Measurements from ENCODE around the gene CARMIL3.
"Not testable (repeated sequence)": the region's sequence is repeated elsewhere in the genome, so short reads cannot be mapped to it uniquely, and the experiment has no call there.

Gene CARMIL3

DNA sequence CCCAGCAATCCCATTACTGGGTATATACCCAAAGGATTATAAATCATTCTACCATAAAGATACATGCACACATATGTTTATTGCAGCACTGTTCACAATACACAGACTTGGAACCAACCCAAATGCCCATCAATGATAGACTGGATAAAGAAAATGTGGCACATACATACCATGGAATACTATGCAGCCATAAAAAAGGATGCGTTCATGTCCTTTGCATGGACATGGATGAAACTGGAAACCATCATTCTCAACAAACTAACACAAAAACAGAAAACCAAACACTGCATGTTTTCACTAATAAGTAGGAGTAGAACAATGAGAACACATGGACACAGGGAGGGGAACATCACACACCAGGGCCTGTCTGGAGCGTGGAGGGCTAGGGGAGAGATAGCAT lies 20.5 kb upstream of the CARMIL3 start:
- H2BK12ac ChIP-seq (ENCODE audit: low read length); H2AFZ ChIP-seq (ENCODE audit: low read length); H2BK5ac ChIP-seq (ENCODE audit: low read length); H3K23ac ChIP-seq (ENCODE audit: low read depth, low read length, poor library complexity); H3K79me1 ChIP-seq (ENCODE audit: low read depth, low read length); H3K4ac ChIP-seq (ENCODE audit: low read length); H2BK120ac ChIP-seq (ENCODE audit: low read depth, low read length); H3K9me3 ChIP-seq (replicated peaks in 1 of 2; ENCODE audit: control insufficient read depth in 2 of 2, insufficient read depth in 1 of 2, low read depth in 1 of 2, low read length in 2 of 2); H3K27me3 ChIP-seq (ENCODE audit: control insufficient read depth in 3 of 3, insufficient read depth in 3 of 3, low read depth in 1 of 3, low read length in 3 of 3); H4K91ac ChIP-seq (ENCODE audit: low read depth, low read length, poor library complexity); H3K27ac ChIP-seq (replicated peaks; ENCODE audit: low read length); H3K4me2 ChIP-seq (ENCODE audit: insufficient read depth, low read length, poor library complexity, severe bottlenecking); DNase-seq (ENCODE audit: low spot score); H3K4me1 ChIP-seq (ENCODE audit: control insufficient read depth in 2 of 2, insufficient read depth in 1 of 2, low read depth in 1 of 2, low read length in 2 of 2); H3K14ac ChIP-seq (ENCODE audit: low read length); H2BK15ac ChIP-seq (ENCODE audit: low read length); H3K4me3 ChIP-seq (ENCODE audit: low read length in 2 of 2); H4K8ac ChIP-seq (ENCODE audit: low read depth, low read length); H2AK5ac ChIP-seq (ENCODE audit: low read depth, low read length); H3K18ac ChIP-seq (ENCODE audit: low read length); H3K9ac ChIP-seq (ENCODE audit: low read depth, low read length, poor library complexity); H3K36me3 ChIP-seq (replicated peaks in 1 of 2; ENCODE audit: control insufficient read depth in 2 of 2, insufficient read depth in 2 of 2, low read length in 2 of 2): not testable (repeated sequence)
- WGBS, 2 donors (ENCODE audit: extremely low coverage in 2 of 2, insufficient read length in 2 of 2, insufficient replicate concordance in 1 of 2): no CpG with 5 or more reads among the region's 2 CpGs

DNA sequence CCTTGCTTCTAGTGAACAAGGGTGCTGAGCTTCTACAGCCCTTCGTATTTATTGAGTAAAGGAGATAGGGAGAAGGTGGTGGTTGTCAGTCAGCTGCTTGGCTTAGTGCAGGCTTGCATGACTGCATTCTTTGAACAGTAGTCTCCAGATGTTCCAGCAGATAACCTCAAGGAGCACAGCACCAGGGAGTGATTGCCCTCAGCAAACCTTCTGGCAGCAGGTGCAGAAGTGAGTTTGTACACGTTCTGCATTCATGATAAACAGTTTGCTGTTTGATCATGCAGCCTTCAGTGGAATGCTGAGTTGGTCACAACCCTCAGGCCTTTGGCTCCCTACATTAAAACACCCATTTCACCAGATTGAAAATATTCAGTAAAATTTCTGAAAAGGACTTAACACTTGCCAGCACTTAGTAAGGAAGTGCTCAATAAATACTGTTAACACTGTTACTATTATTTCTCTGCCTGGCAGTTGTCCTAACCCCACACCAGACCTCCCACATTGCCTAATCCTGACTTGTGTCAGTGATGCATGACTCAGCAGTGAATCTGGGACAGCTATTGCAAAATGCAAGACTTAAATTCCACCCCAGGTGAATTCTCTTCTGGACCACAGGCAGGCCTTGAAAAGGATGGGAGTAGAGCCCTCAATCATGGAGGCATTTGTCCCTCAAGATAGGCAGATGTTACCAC lies 18.9 kb upstream of the CARMIL3 start:
- Histone ChIP-seq H4K8ac (ENCODE audit: low read depth, low read length) (no peak overlapping the region), H3K27me3 (ENCODE audit: control insufficient read depth in 3 of 3, insufficient read depth in 3 of 3, low read depth in 1 of 3, low read length in 3 of 3) (peaks cover 0 to 4% (median 0%) of the 10 kb centered on the region in 3 experiments), H4K91ac (ENCODE audit: low read depth, low read length, poor library complexity) (no peak overlapping the region), H3K4me3 (ENCODE audit: low read length in 2 of 2) (no peak overlapping the region), H3K18ac (ENCODE audit: low read length) (no peak overlapping the region), H3K27ac (replicated peaks; ENCODE audit: low read length) (no peak overlapping the region), H3K14ac (ENCODE audit: low read length) (no peak overlapping the region), H3K4me1 (ENCODE audit: control insufficient read depth in 2 of 2, insufficient read depth in 1 of 2, low read depth in 1 of 2, low read length in 2 of 2) (no peaks in the 10 kb centered on the region), H2BK12ac (ENCODE audit: low read length) (no peak overlapping the region), H3K23ac (ENCODE audit: low read depth, low read length, poor library complexity) (no peak overlapping the region), H3K4ac (ENCODE audit: low read length) (no peak overlapping the region), H2BK15ac (ENCODE audit: low read length) (no peak overlapping the region), H2AFZ (ENCODE audit: low read length) (no peak overlapping the region), H2BK5ac (ENCODE audit: low read length) (no peak overlapping the region), H3K9me3 (replicated peaks in 1 of 2; ENCODE audit: control insufficient read depth in 2 of 2, insufficient read depth in 1 of 2, low read depth in 1 of 2, low read length in 2 of 2) (no peaks in the 10 kb centered on the region), H3K9ac (ENCODE audit: low read depth, low read length, poor library complexity) (no peak overlapping the region), H3K4me2 (ENCODE audit: insufficient read depth, low read length, poor library complexity, severe bottlenecking) (no peak overlapping the region), H2AK5ac (ENCODE audit: low read depth, low read length) (no peak overlapping the region), H2BK120ac (ENCODE audit: low read depth, low read length) (no peak overlapping the region), H3K36me3 (replicated peaks in 1 of 2; ENCODE audit: control insufficient read depth in 2 of 2, insufficient read depth in 2 of 2, low read length in 2 of 2) (no peaks in the 10 kb centered on the region), H3K79me1 (ENCODE audit: low read depth, low read length) (no peaks in the 10 kb centered on the region)
- no peak for DNase-seq (ENCODE audit: low spot score)
- WGBS, 2 donors (ENCODE audit: extremely low coverage in 2 of 2, insufficient read length in 2 of 2, insufficient replicate concordance in 1 of 2): no CpG with 5 or more reads among the region's 2 CpGs

DNA sequence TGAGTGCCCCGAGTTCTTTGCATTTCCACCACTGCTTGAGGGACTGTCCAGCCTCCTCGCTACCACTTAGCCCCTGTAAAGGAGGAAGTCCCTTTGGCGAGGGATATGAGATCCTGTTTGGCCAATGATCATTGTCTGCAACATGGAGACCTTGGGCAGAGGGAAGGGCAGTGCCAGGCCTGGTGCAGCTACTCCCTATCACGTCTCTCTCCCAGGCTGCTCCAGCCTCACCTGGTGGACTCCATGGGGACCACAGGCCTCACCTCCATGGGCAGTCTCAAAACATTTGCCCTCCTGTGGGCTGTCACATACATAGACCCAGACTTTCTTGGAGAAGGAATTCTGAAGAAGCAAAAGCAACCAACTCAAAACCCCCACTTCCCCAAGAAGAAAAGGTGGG lies 16.0 kb upstream of the CARMIL3 start:
- not testable (repeated sequence) for H2BK120ac ChIP-seq (ENCODE audit: low read depth, low read length); DNase-seq (ENCODE audit: low spot score); H4K8ac ChIP-seq (ENCODE audit: low read depth, low read length); H3K4ac ChIP-seq (ENCODE audit: low read length); H2BK15ac ChIP-seq (ENCODE audit: low read length); H3K14ac ChIP-seq (ENCODE audit: low read length); H3K79me1 ChIP-seq (ENCODE audit: low read depth, low read length); H4K91ac ChIP-seq (ENCODE audit: low read depth, low read length, poor library complexity); H2BK5ac ChIP-seq (ENCODE audit: low read length); H2BK12ac ChIP-seq (ENCODE audit: low read length); H3K36me3 ChIP-seq (replicated peaks in 1 of 2; ENCODE audit: control insufficient read depth in 2 of 2, insufficient read depth in 2 of 2, low read length in 2 of 2); H3K27ac ChIP-seq (replicated peaks; ENCODE audit: low read length); H3K23ac ChIP-seq (ENCODE audit: low read depth, low read length, poor library complexity); H3K18ac ChIP-seq (ENCODE audit: low read length); H3K9me3 ChIP-seq (replicated peaks in 1 of 2; ENCODE audit: control insufficient read depth in 2 of 2, insufficient read depth in 1 of 2, low read depth in 1 of 2, low read length in 2 of 2); H3K4me1 ChIP-seq (ENCODE audit: control insufficient read depth in 2 of 2, insufficient read depth in 1 of 2, low read depth in 1 of 2, low read length in 2 of 2); H2AK5ac ChIP-seq (ENCODE audit: low read depth, low read length)
- Histone ChIP-seq H3K27me3 (ENCODE audit: control insufficient read depth in 3 of 3, insufficient read depth in 3 of 3, low read depth in 1 of 3, low read length in 3 of 3) (peaks cover 0 to 12% (median 0%) of the 10 kb centered on the region in 3 experiments), H3K9ac (ENCODE audit: low read depth, low read length, poor library complexity) (peak overlapping the region; percentile 9), H3K4me2 (ENCODE audit: insufficient read depth, low read length, poor library complexity, severe bottlenecking) (peak overlapping the region; percentile 97), H2AFZ (ENCODE audit: low read length) (peak overlapping the region; percentile 96), H3K4me3 (ENCODE audit: low read length in 2 of 2) (peak overlapping the region; percentile 63 to 79)
- WGBS, 2 donors (ENCODE audit: extremely low coverage in 2 of 2, insufficient read length in 2 of 2, insufficient replicate concordance in 1 of 2): no CpG with 5 or more reads among the region's 4 CpGs

DNA sequence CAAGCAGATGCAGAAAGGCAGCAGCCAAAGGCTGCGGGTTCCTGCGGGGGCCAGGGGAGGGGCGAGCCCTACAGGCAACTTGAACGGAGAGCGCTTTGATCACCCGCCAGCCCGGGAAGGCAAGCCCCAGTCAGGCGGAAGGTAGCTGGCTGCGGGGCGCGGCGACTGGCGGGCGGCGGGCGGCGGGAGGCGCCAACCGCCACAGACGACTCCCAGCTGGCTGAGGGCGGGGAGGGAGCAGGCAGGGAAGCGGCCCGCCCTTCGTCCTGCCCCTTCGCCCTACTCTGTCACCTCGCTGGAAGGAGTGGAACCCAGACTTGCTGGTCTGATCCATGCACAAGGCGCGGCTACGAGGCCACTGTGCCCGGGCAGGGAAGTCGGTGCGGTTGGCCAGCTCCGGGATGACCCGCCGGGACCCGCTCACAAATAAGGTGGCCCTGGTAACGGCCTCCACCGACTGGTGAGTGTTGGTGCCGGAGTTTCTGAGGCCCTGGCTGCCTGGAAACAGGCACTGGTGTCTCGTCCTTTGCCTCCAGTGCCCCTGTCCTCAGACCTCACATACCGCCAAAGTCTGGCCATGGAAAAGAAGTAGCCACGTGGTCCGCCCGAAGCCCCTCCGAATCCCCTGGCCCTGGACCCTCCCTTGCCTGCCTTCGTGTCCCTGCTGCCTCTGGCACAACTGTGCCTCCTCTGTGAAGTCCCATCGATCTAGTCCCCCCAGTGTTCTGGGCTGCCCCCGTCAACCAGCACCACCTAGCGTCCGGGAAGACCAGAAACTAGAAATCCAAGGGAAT lies 15.4 kb upstream of the CARMIL3 start:
- Histone ChIP-seq H4K8ac (ENCODE audit: low read depth, low read length) (no peak overlapping the region), H3K4me2 (ENCODE audit: insufficient read depth, low read length, poor library complexity, severe bottlenecking) (peak overlapping the region; percentile 97), H3K4ac (ENCODE audit: low read length) (no peak overlapping the region), H3K4me3 (ENCODE audit: low read length in 2 of 2) (peak overlapping the region; percentile 63 to 79), H2AK5ac (ENCODE audit: low read depth, low read length) (no peak overlapping the region), H3K23ac (ENCODE audit: low read depth, low read length, poor library complexity) (peak overlapping the region; percentile 65), H2BK120ac (ENCODE audit: low read depth, low read length) (no peak overlapping the region), H2BK12ac (ENCODE audit: low read length) (no peak overlapping the region), H2BK5ac (ENCODE audit: low read length) (no peak overlapping the region), H3K9ac (ENCODE audit: low read depth, low read length, poor library complexity) (peak overlapping the region; percentile 84), H3K36me3 (replicated peaks in 1 of 2; ENCODE audit: control insufficient read depth in 2 of 2, insufficient read depth in 2 of 2, low read length in 2 of 2) (no peaks in the 10 kb centered on the region), H3K9me3 (replicated peaks in 1 of 2; ENCODE audit: control insufficient read depth in 2 of 2, insufficient read depth in 1 of 2, low read depth in 1 of 2, low read length in 2 of 2) (no peaks in the 10 kb centered on the region), H3K4me1 (ENCODE audit: control insufficient read depth in 2 of 2, insufficient read depth in 1 of 2, low read depth in 1 of 2, low read length in 2 of 2) (no peaks in the 10 kb centered on the region), H3K27ac (replicated peaks; ENCODE audit: low read length) (peak overlapping the region; percentile 35), H2BK15ac (ENCODE audit: low read length) (no peak overlapping the region), H3K14ac (ENCODE audit: low read length) (peak overlapping the region; percentile 71), H2AFZ (ENCODE audit: low read length) (peak overlapping the region; percentile 96), H3K18ac (ENCODE audit: low read length) (peak overlapping the region; percentile 93), H3K27me3 (ENCODE audit: control insufficient read depth in 3 of 3, insufficient read depth in 3 of 3, low read depth in 1 of 3, low read length in 3 of 3) (peaks cover 0 to 12% (median 0%) of the 10 kb centered on the region in 3 experiments), H3K79me1 (ENCODE audit: low read depth, low read length) (no peaks in the 10 kb centered on the region), H4K91ac (ENCODE audit: low read depth, low read length, poor library complexity) (no peak overlapping the region)
- no CpG with 5 or more reads among the region's 50 CpGs for WGBS, 2 donors (ENCODE audit: extremely low coverage in 2 of 2, insufficient read length in 2 of 2, insufficient replicate concordance in 1 of 2)
- DNase-seq (ENCODE audit: low spot score): peak; percentile 59

Data from neuronal stem cell (in vitro differentiated cells).